Middle frontal gyrus (tissue), 1 donor: Measurements from ENCODE around the gene DEPDC1B.
"Not testable (repeated sequence)": the region's sequence is repeated elsewhere in the genome, so short reads cannot be mapped to it uniquely, and the experiment has no call there.

Experiments
- DNase-seq: peaks from one replicate; pipeline ENCODE4 v3.0.0-alpha.2; 2015; ENCODE audit warnings: low spot score; ENCODE audit errors: extremely low spot score

The DEPDC1B gene

DNA sequence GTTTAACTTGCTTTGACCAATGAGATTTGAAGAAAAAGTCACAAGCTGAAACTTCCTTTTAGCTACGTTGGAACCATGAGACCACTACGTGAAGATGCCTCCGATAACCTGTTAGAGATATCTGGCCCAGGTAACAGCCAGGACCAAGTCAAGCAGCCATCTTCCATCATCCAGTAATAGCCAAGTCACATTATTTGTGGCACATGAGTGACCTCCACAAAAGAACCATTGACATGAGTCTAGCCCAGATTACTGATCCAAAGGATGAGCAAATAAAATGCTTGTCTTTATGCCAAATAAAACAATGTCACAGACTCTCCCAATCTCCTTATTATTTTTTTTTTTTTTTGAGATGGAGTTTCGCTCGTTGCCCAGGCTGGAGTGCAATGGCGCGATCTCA, 1.6 kb downstream of the DEPDC1B start:
- no peak for DNase-seq

GRCh38 chr5:60690326-60690725, 9.6 kb downstream of the DEPDC1B start:
- DNase-seq, result no peak

DNA sequence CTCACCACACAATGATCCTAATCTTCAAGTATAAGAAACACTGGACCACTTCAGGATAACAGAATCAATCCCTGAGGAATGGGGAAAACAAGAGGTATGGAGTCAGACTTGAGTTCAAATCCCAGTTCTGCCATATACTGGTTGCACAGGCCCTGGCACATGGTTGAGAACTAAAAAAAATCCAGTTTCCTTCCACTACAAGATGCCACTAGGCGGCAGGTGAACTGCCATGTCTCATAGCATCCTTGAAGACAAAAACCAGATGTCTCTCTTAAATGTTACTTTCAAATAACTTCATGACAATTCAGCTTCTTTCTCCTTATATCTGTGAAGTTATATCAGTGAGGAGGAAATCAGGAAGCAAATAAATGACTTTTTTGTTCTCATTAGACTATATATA, 11.0 kb downstream of the DEPDC1B start:
- no peak for DNase-seq

DNA sequence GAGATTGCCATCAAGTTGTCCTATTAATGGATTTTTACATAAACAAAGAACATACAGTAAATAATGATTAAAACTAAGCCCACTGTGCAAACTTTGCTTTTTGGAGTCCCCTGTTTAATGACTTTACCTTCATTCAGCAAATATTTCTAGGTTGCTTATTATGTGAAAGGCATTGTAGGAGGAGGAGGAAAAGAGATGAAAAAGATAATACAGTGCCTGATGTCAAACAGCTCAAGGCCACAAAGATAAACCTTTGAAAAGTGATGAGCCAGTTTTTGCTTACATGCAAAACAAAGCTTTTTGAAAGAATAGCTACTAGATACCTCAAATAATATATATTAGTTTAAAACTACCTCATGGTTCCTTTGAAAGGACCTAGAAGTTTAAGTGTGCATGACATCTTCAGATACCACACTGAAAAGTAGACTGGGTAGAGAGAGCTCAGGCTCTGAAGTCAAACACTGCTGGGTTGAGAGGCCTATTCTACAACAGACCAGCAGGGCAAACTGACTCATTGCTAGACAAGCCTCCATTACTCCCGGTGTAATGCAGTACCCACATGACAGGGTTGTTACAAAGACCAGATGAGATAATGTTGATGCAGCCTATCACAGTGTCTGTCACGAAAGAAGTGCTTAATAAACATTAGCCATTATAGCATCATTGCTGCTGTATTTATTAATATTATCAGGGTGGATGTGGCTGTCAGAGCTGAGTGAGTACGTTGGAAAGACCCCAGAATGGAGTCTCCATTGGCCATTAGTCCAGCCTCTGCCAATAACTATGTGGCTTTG, 11.8 kb downstream of the DEPDC1B start:
- DNase-seq, result no peak

DNA sequence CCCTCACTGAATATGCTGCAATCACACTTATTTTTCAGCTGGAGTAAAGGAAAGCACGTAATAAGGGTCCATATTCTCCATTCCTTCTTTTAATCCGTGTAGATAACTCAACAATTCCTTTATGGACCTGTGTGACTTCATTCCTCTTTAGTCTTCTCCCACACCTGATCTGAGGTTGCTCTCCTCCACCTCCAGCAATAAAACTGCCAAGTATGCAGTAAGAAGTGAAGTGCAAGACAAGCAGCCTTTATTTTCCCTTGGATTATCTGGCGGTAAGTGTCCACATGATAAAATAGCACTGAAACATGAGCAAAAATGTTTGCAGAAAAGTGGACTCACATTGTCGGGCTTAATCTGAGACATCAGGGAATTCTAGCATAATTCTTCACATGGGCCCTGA, 13.8 kb downstream of the DEPDC1B start:
- DNase-seq, result no peak

DNA sequence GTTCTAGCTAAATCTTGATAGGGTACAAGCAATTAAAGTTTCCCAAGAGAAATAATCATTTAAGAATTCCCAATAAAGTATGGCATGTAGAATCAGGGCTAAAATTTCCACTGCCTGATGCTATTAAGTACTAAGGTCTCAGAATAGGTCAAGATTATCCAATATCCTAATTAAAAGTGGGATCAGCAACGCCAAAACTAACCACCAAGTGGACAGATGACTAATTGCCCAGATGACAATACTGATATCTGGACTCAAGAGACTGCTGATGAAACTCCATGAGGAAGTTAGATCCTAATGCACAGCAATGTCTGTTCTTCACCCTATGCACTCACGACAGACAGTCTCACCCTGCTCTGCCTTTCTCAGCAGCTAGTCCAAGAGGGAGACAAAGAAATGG, 14.3 kb downstream of the DEPDC1B start:
- DNase-seq, result no peak

DNA sequence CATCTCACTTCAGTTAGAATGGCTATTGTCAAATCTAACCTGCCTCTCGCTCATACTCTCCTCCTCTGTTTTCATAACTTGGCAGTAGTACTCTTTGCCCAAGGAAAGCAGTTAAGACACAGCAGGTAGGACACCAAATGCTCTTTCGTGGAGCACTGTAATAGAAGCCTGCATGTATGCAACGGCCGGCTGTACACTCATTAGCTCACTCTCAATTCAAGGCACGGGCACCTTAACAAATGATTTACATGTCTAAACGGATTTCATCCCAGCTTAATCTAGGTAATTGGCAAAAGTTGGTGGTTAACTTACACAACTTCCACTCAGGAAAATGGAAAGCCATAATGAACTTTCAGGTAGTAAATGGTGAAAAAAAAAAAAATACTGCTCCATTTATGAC, 14.9 kb downstream of the DEPDC1B start:
- no peak for DNase-seq

GRCh38 chr5:60682007-60682406, 18.0 kb downstream of the DEPDC1B start:
- not testable (repeated sequence) for DNase-seq

- DNase-seq, result no peak
Measured at GRCh38 chr5:60679816-60680215, 20.1 kb downstream of the DEPDC1B start.

GRCh38 chr5:60677850-60678664, 21.9 kb downstream of the DEPDC1B start:
- DNase-seq, result no peak

GRCh38 chr5:60675286-60675685, 24.7 kb downstream of the DEPDC1B start:
- no peak for DNase-seq

- DNase-seq, result no peak
Measured at GRCh38 chr5:60674251-60675069, 25.5 kb downstream of the DEPDC1B start.

GRCh38 chr5:60673334-60673733, 26.6 kb downstream of the DEPDC1B start:
- no peak for DNase-seq

GRCh38 chr5:60672693-60673264, 27.2 kb downstream of the DEPDC1B start:
- DNase-seq, result no peak

- no peak for DNase-seq
Measured at GRCh38 chr5:60671899-60672692, 27.9 kb downstream of the DEPDC1B start.

DNA sequence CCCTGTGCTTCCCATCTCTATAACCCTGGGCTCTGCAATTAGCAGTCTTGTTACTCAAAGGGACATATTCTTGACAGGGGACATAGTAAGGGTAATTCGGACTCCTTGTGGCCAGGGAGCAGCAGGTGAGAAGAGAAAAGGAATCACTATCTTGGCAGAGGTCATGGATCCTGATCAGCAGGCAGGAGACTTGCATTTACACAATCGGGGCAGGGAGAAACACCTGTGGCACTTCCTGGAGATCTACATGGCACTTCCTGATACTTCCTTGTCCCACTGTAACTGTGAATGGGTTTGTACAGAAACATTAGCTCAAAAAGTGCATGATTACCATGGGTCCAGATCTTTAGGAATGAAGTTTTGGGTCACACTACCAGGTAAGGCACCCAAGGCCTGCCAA, 29.2 kb downstream of the DEPDC1B start:
- DNase-seq, result no peak

DNA sequence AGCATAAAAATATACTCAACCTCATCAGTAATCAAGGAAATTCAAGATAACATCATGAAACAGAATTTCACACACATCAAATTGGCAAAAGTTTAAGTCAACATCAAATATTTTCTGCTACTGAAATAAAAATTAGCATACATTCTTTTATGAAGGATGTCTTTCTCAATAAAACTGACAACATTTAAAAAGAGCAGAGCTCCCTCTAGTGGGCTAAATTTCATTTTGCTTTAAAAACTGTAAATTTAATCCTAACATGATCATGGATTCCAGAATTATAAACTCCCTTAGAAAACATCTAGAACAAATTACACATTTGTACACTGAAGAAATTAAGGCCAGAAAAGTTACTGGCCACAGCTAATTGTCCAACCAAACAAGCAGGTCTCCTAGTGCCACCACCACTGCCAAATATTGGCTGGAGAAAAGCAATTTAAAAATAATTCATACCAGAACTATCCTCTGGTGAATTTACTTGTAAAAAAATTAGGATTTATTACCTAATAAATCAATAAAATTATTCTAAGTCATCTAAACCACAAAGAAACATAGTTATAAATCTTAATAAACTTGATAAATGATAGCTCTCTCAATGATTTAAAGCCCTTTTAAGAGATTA, 31.2 kb downstream of the DEPDC1B start:
- peak; percentile 58 for DNase-seq

GRCh38 chr5:60651872-60652620, 47.9 kb downstream of the DEPDC1B start:
- DNase-seq, result no peak

DNA sequence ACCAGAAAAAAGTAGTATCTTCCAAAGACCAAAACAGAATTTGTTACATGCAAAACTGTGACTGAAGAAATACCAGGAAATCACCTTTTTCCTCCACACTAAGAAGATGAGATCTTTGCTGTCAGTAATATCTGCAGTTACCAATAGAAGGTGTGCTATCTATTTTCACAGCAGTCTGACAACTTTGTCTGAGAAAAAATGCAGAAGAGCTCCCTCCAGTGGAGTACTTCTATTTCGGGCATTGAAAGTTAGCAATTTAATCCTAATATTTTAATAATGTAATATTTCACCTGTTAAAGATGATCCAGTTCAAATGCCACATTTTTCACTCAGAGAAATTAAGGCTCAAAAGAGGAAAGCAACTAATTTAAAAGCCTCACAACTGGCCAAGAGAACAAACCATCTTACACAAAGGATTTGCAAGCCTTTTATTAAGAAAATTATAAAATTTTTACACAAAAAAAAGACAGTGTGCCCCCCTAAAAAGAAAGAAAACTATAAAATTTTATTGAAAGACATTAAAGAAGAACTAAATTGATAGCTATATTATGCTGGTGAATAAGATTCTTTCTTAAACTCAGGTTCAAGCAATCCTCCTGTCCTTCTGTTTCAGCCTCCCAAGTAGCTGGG, 50.6 kb downstream of the DEPDC1B start:
- DNase-seq, result no peak
